Central memory CD4-positive, alpha-beta T cell (primary cell): ENCODE measurements around the gene NXNL2.
A peak's percentile ranks its signal among the peaks of the same experiment; 100 is the strongest.

Experiments
- DNase-seq: peaks from one replicate; pipeline ENCODE4 v3.0.0; 2022

The NXNL2 gene

GRCh38 chr9:88579050-88579715 is 44.2 kb downstream of the NXNL2 start:
- no peak for DNase-seq

- no peak for DNase-seq
Measured at GRCh38 chr9:88580961-88581360, 46.0 kb downstream of the NXNL2 start.

- no peak for DNase-seq
Measured at GRCh38 chr9:88583901-88584596, 49.1 kb downstream of the NXNL2 start.

- no peak for DNase-seq
Measured at GRCh38 chr9:88585426-88585825, 50.4 kb downstream of the NXNL2 start.

GRCh38 chr9:88586452-88586851 is 51.5 kb downstream of the NXNL2 start:
- DNase-seq: no peak

GRCh38 chr9:88587182-88587581 is 52.2 kb downstream of the NXNL2 start:
- DNase-seq: no peak

- no peak for DNase-seq
Measured at GRCh38 chr9:88587885-88588649, 53.1 kb downstream of the NXNL2 start.

- no peak for DNase-seq
Measured at GRCh38 chr9:88589656-88590055, 54.7 kb downstream of the NXNL2 start.

GRCh38 chr9:88590558-88591146 is 55.7 kb downstream of the NXNL2 start:
- DNase-seq: no peak

GRCh38 chr9:88593537-88594185 is 58.7 kb downstream of the NXNL2 start:
- peak; percentile 31 for DNase-seq
